Measurements from ENCODE around the gene ANAPC4. TPM values are rescaled to one million over a fixed set of nuclear protein-coding genes. Genes with fewer than 3 reads are reported as not detected.

The ANAPC4 gene
- total RNA-seq, 2 experiments from 2014 or later = 45.4 to 48.6 TPM

GRCh38 chr4:25440478-25441030, 63.5 kb downstream of the ANAPC4 start:
- no peak for ATAC-seq
- Mint-ChIP-seq H3K4me1 (ENCODE audit: low read depth) (no peaks in the 10 kb centered on the region), H3K27me3 (ENCODE audit: low read depth) (no peaks in the 10 kb centered on the region)

GRCh38 chr4:25441519-25442117, 64.6 kb downstream of the ANAPC4 start:
- H3K4me3 Mint-ChIP-seq = no peak overlapping the region
- no peaks in the 10 kb centered on the region for H3K36me3 Mint-ChIP-seq (ENCODE audit: low read depth)
- no peaks in the 10 kb centered on the region for H3K9me3 Mint-ChIP-seq (ENCODE audit: insufficient read depth)
- H3K27me3 Mint-ChIP-seq (ENCODE audit: low read depth) = no peaks in the 10 kb centered on the region
- peak; percentile 42 for ATAC-seq
- H3K4me1 Mint-ChIP-seq (ENCODE audit: low read depth) = no peaks in the 10 kb centered on the region
- peak; percentile 28 for DNase-seq
- ChIA-PET CTCF (interaction anchor here (1.0 to 1.7 kb wide), 5 partner anchors 10 to 547 kb away, joined by 3 to 6 read pairs (median 4); no protein-coding TSS in a partner anchor), POLR2A (no interaction called here)
- H3K27ac Mint-ChIP-seq = no peak overlapping the region

More at GRCh38 chr4:25440478-25441030, 63.5 kb downstream of the ANAPC4 start:
- Mint-ChIP-seq H3K27ac (no peak overlapping the region), H3K36me3 (ENCODE audit: low read depth) (no peaks in the 10 kb centered on the region), H3K4me3 (no peak overlapping the region), H3K9me3 (ENCODE audit: insufficient read depth) (no peaks in the 10 kb centered on the region)
- POLR2A ChIA-PET = no interaction called here
- DNase-seq = no peak
- CTCF ChIA-PET = interaction anchor here (1.1 to 1.7 kb wide), 18 partner anchors 8 to 548 kb away, joined by 3 to 8 read pairs (median 3); no protein-coding TSS in a partner anchor

DNA sequence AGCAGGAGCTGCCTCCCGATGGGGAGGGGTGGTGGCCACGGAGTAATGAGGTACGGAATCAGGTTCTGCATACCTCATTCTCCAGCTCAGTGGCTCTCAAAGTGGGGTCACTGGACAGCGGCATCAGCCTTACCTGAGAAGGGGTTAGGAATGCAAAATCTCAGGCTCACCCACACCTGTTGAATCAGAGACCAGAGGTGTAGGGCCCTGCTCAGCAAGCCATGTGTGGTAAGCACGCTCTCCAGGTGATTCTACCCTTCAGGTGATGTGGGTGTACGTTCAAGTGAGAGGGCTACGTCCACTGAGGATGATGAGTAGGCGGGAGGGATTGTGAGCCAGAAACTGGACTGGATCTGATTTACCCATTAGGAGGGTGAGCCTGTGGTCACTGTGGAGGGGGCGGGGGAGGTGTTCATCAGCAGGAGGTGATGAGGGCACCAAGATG, 65.8 kb downstream of the ANAPC4 start:
- ChIA-PET CTCF (no interaction called here), POLR2A (no interaction called here)
- H3K4me3 Mint-ChIP-seq = no peak overlapping the region
- DNase-seq (no peak), ATAC-seq (no peak)
- no peaks in the 10 kb centered on the region for H3K27me3 Mint-ChIP-seq (ENCODE audit: low read depth)
- no peaks in the 10 kb centered on the region for H3K4me1 Mint-ChIP-seq (ENCODE audit: low read depth)
- no peak overlapping the region for H3K27ac Mint-ChIP-seq
- no peaks in the 10 kb centered on the region for H3K36me3 Mint-ChIP-seq (ENCODE audit: low read depth)
- H3K9me3 Mint-ChIP-seq (ENCODE audit: insufficient read depth) = no peaks in the 10 kb centered on the region

DNA sequence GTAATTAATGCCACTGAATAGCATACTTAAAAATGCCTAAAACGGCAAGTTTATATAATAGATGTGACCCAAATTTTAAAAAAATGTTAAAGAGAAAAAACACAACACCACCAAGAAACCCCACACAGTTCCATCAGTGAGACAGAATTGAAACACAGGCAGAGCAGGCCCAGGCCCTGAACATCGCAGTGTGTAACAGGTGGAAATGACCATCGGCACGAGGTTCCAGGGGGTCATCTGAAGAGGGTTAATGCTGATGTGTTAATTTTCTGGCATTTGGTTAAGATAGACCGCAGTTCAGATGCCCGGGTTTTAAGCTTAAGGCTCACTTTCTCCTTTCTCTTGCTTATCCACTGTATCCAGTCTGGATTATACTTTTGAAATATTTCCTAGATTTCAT, 66.8 kb downstream of the ANAPC4 start:
- POLR2A ChIA-PET = no interaction called here
- ATAC-seq (no peak), DNase-seq (no peak)
- Mint-ChIP-seq H3K4me1 (ENCODE audit: low read depth) (no peaks in the 10 kb centered on the region), H3K36me3 (ENCODE audit: low read depth) (no peaks in the 10 kb centered on the region), H3K27ac (no peak overlapping the region), H3K9me3 (ENCODE audit: insufficient read depth) (no peaks in the 10 kb centered on the region), H3K27me3 (ENCODE audit: low read depth) (no peaks in the 10 kb centered on the region), H3K4me3 (no peak overlapping the region)
- CTCF ChIA-PET = no interaction called here

- ChIA-PET POLR2A (no interaction called here), CTCF (no interaction called here)
- Mint-ChIP-seq H3K4me1 (ENCODE audit: low read depth) (no peaks in the 10 kb centered on the region), H3K4me3 (no peak overlapping the region), H3K27me3 (ENCODE audit: low read depth) (no peaks in the 10 kb centered on the region), H3K9me3 (ENCODE audit: insufficient read depth) (no peaks in the 10 kb centered on the region), H3K36me3 (ENCODE audit: low read depth) (no peaks in the 10 kb centered on the region), H3K27ac (no peak overlapping the region)
- DNase-seq (no peak), ATAC-seq (no peak)
These were observed 69.5 kb downstream of the ANAPC4 start for GRCh38 chr4:25446611-25447010.

DNA sequence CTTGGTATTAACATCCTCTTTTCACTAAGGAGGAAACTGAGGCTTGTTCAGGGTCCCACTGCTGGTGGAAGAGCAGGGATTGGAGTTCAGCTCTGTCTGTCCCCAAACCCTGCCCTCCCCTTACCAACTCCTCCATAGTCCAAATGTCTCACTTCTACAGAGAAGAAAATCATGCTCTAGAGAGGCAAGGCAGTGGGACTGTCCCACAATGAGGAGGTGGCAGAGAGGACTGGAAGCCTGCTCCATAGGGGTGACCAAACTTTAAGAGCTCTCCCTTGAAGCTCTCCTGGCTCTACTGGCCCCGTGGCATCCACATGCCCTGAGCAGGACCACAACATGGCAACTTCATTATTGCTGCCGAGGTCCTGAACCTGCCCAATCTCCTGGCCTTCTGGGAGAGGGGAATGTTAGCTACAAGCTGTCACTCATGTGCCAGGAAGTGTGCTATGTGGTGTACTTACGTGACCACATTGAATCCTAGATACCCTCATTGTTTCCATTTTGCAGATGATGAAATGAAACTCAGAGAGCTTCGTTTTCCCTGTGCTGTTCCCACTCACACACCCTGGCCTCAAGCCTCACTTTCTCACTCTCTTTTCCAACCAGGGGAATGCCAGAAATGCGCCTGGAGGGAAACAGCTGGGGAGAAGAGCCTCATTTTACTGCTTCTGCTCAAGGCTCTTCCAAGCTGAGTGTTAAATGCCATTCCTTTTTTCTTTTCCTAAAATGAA, 71.5 kb downstream of the ANAPC4 start:
- no peak overlapping the region for H3K4me3 Mint-ChIP-seq
- ATAC-seq (no peak), DNase-seq (no peak)
- ChIA-PET CTCF (interaction anchor here (1.2 kb wide), 1 partner anchor 9 kb away, joined by 5 read pairs; no protein-coding TSS in a partner anchor), POLR2A (no interaction called here)
- peaks cover 2% of the 10 kb centered on the region for H3K4me1 Mint-ChIP-seq (ENCODE audit: low read depth)
- no peaks in the 10 kb centered on the region for H3K36me3 Mint-ChIP-seq (ENCODE audit: low read depth)
- no peaks in the 10 kb centered on the region for H3K27me3 Mint-ChIP-seq (ENCODE audit: low read depth)
- H3K27ac Mint-ChIP-seq = no peak overlapping the region
- no peaks in the 10 kb centered on the region for H3K9me3 Mint-ChIP-seq (ENCODE audit: insufficient read depth)

GRCh38 chr4:25449270-25449669, 72.2 kb downstream of the ANAPC4 start:
- Mint-ChIP-seq H3K4me1 (ENCODE audit: low read depth) (peaks cover 3% of the 10 kb centered on the region), H3K27ac (no peak overlapping the region), H3K9me3 (ENCODE audit: insufficient read depth) (no peaks in the 10 kb centered on the region), H3K4me3 (no peak overlapping the region), H3K27me3 (ENCODE audit: low read depth) (no peaks in the 10 kb centered on the region), H3K36me3 (ENCODE audit: low read depth) (no peaks in the 10 kb centered on the region)
- ChIA-PET CTCF (no interaction called here), POLR2A (no interaction called here)
- no peak for ATAC-seq
- DNase-seq = no peak

DNA sequence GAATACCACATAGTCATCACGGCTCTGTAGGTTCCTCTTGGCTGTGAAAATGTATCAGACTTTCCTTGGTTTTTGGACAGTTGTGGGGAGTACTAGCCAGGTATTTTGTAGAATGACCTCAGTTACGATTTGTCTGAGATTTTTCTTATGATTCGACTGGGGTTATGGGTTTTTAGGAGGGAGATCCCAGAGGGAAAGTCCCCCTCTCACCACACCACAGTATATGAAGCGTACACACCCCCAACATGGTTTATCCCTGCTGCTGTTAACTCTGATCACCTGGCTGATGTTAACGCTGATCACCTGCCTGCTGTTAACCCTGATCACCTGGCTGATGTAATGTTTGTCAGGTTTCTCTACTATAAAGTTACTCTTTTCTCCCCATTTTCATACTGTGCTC, 72.6 kb downstream of the ANAPC4 start:
- Mint-ChIP-seq H3K36me3 (ENCODE audit: low read depth) (no peaks in the 10 kb centered on the region), H3K27me3 (ENCODE audit: low read depth) (no peaks in the 10 kb centered on the region), H3K9me3 (ENCODE audit: insufficient read depth) (no peaks in the 10 kb centered on the region), H3K27ac (no peak overlapping the region), H3K4me3 (no peak overlapping the region), H3K4me1 (ENCODE audit: low read depth) (peaks cover 3% of the 10 kb centered on the region)
- CTCF ChIA-PET = no interaction called here
- POLR2A ChIA-PET = no interaction called here
- DNase-seq (no peak), ATAC-seq (no peak)

GRCh38 chr4:25450491-25450901, 73.4 kb downstream of the ANAPC4 start:
- ChIA-PET POLR2A (no interaction called here), CTCF (interaction anchor here (0.5 kb wide), 1 partner anchor 229 kb away, joined by 3 read pairs; no protein-coding TSS in a partner anchor)
- Mint-ChIP-seq H3K9me3 (ENCODE audit: insufficient read depth) (no peaks in the 10 kb centered on the region), H3K27me3 (ENCODE audit: low read depth) (no peaks in the 10 kb centered on the region), H3K27ac (no peak overlapping the region), H3K36me3 (ENCODE audit: low read depth) (no peaks in the 10 kb centered on the region), H3K4me1 (ENCODE audit: low read depth) (peaks cover 3% of the 10 kb centered on the region), H3K4me3 (no peak overlapping the region)
- ATAC-seq (no peak), DNase-seq (no peak)

DNA sequence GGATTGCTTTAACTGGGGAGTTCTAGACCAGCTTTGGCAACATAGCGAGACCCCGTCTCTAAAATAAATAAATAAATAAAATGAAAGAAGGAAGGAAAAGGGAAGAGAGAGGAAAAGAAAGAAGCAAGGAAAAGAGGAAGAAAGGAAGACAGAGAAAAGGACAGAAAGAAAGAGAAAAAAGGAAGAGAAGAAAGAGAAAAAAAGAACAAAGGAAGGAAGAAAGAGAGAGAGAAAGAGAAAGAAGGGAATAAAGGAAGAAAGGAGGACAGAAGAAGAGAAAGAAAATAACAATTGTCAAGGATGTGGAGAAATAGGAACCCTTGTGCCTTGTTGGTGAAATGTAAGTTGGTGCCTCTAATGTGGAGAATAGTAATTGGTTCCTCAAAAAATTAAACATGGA, 74.6 kb downstream of the ANAPC4 start:
- ChIA-PET CTCF (no interaction called here), POLR2A (no interaction called here)
- Mint-ChIP-seq H3K9me3 (ENCODE audit: insufficient read depth) (no peaks in the 10 kb centered on the region), H3K27me3 (ENCODE audit: low read depth) (no peaks in the 10 kb centered on the region), H3K27ac (no peak overlapping the region), H3K4me3 (no peak overlapping the region), H3K4me1 (ENCODE audit: low read depth) (peaks cover 3% of the 10 kb centered on the region), H3K36me3 (ENCODE audit: low read depth) (no peaks in the 10 kb centered on the region)
- ATAC-seq (no peak), DNase-seq (no peak)

DNA sequence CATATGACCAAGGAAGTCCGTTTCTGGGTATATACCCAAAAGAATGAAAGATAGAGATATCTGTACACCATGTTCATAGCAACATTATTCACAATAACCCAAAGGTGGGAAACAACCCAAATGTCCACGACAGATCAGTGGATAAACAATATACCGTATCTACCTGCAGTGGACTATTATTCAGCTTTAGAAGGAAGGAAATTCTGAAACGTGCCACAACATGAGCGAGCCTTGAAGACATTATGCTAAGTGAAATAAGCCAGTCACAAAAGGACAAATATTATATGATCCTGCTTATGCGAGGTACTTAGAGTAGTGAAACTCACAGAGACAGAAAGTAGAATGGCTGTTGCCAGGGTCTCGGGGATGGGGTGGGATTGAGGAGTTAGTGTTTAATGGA, 75.0 kb downstream of the ANAPC4 start:
- no peaks in the 10 kb centered on the region for H3K27me3 Mint-ChIP-seq (ENCODE audit: low read depth)
- ChIA-PET POLR2A (no interaction called here), CTCF (no interaction called here)
- ATAC-seq = no peak
- peaks cover 3% of the 10 kb centered on the region for H3K4me1 Mint-ChIP-seq (ENCODE audit: low read depth)
- no peak for DNase-seq
- no peak overlapping the region for H3K27ac Mint-ChIP-seq
- H3K9me3 Mint-ChIP-seq (ENCODE audit: insufficient read depth) = no peaks in the 10 kb centered on the region
- no peak overlapping the region for H3K4me3 Mint-ChIP-seq
- no peaks in the 10 kb centered on the region for H3K36me3 Mint-ChIP-seq (ENCODE audit: low read depth)

GRCh38 chr4:25454476-25454875, 77.4 kb downstream of the ANAPC4 start:
- no peak overlapping the region for H3K4me3 Mint-ChIP-seq
- DNase-seq (no peak), ATAC-seq (no peak)
- H3K27me3 Mint-ChIP-seq (ENCODE audit: low read depth) = no peaks in the 10 kb centered on the region
- no peaks in the 10 kb centered on the region for H3K36me3 Mint-ChIP-seq (ENCODE audit: low read depth)
- H3K9me3 Mint-ChIP-seq (ENCODE audit: insufficient read depth) = no peaks in the 10 kb centered on the region
- ChIA-PET CTCF (interaction anchor here (1.1 kb wide), 1 partner anchor 14 kb away, joined by 3 read pairs; no protein-coding TSS in a partner anchor), POLR2A (no interaction called here)
- no peak overlapping the region for H3K27ac Mint-ChIP-seq
- peaks cover 3% of the 10 kb centered on the region for H3K4me1 Mint-ChIP-seq (ENCODE audit: low read depth)

All from activated CD8-positive, alpha-beta T cell treated with anti-CD3 and anti-CD28 coated beads, Interleukin-2, amount 10 ng/mL, durations not matched to agents 7 days and 5 days (primary cell).